HepG2 (cell line): ENCODE data around the gene MYL9.

ENCODE experiments used
- CEBPB ChIP-seq: IDR thresholded peaks from 2 replicates; pipeline ENCODE4 v1.6.1; 2011; ENCODE audit warnings: low read depth, low read length, improper control_type of control experiment, borderline replicate concordance
- ETV5 ChIP-seq: IDR thresholded peaks from 2 replicates; pipeline ENCODE4 v1.6.1; 2018; ENCODE audit warnings: missing biosample characterization, missing genetic modification reagents, inconsistent platforms, borderline replicate concordance
- HIVEP1 ChIP-seq: sonication (generic); formaldehyde crosslinking; IDR thresholded peaks from 2 replicates; pipeline ENCODE4 v1.4.0; 2020; ENCODE audit warnings: mild to moderate bottlenecking, missing genetic modification reagents
- MYC ChIP-seq: sonication (generic); formaldehyde crosslinking; IDR thresholded peaks from 2 replicates; pipeline ENCODE4 v1.9.0; 2021; ENCODE audit warnings: missing genetic modification reagents, borderline replicate concordance
- POLR2AphosphoS5 ChIP-seq: IDR thresholded peaks from 2 replicates; pipeline ENCODE4 v1.6.1; 2012; ENCODE audit warnings: low read depth, low read length
- U2AF2 ChIP-seq: fragments of 200-400 bp; formaldehyde crosslinking; IDR thresholded peaks from 2 replicates; pipeline ENCODE4 v1.6.1; 2017; ENCODE audit warnings: low read depth, mild to moderate bottlenecking, low read length
- WIZ ChIP-seq: sonication (generic); formaldehyde crosslinking; IDR thresholded peaks from 2 replicates; pipeline ENCODE4 v1.5.1; 2020; ENCODE audit warnings: mild to moderate bottlenecking, missing genetic modification reagents
- ZNF274 ChIP-seq: sonication (generic); formaldehyde crosslinking; IDR thresholded peaks from 2 replicates; pipeline ENCODE4 v1.5.1; 2020; ENCODE audit warnings: mild to moderate bottlenecking, missing genetic modification reagents
- ZNF839 ChIP-seq: sonication (generic); formaldehyde crosslinking; IDR thresholded peaks from 2 replicates; pipeline ENCODE4 v1.4.0; 2020; ENCODE audit warnings: missing genetic modification reagents, mild to moderate bottlenecking, borderline replicate concordance
- ZNF841 ChIP-seq: sonication (generic); formaldehyde crosslinking; IDR thresholded peaks from 2 replicates; pipeline ENCODE4 v1.8.1; 2023; ENCODE audit warnings: missing genetic modification reagents, borderline replicate concordance

DNA sequence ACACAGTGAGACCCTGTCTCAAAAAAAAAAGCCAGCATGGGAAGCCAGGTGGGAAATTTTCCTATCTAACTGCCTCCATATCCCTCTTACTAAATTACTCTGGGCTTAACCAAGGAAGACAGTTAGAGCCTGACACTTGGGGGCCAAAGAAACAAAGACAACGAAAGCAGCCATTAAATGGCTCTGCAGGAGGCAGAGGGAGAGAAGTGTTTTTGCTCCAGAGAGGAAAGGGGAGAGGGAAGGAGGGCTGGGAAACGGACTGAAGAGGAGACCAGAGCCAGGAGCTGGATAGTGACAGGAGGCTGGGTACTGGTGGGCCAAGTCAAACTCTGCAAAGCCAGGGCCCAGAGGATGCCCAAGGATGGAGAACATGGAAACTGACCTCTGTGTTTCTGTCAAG is 21.4 kb downstream of the MYL9 start:
- TF ChIP-seq U2AF2 (no peak), WIZ (CRISPR knock-in tag) (no peak), CEBPB (no peak), HIVEP1 (CRISPR knock-in tag) (no peak), ETV5 (CRISPR knock-in tag) (no peak), ZNF841 (no peak), MYC (CRISPR knock-in tag) (no peak), POLR2AphosphoS5 (no peak), ZNF274 (CRISPR knock-in tag) (no peak), ZNF839 (CRISPR knock-in tag) (no peak)
